K562 (cell line): ENCODE results near the gene RGS9. TPM values are rescaled to one million over a fixed set of nuclear protein-coding genes. Genes with fewer than 3 reads are reported as not detected.

Experiments used
- ARID2 ChIP-seq: fragments of 450-650 bp; IDR thresholded peaks from 2 replicates; pipeline ENCODE4 v1.6.1; 2017; ENCODE audit warnings: antibody characterized with exemption, mild to moderate bottlenecking
- CTCF ChIP-seq, 3 experiments: IDR thresholded peaks in 2 of 3; conservative IDR thresholded peaks in 1 of 3; 2 replicates each; pipeline ENCODE4 v1.5.1; 2011 to 2012; ENCODE audit warnings: low read length in 3 of 3, mild to moderate bottlenecking in 3 of 3, control low read depth in 2 of 3, improper control_type of control experiment in 1 of 3, inconsistent platforms in 1 of 3, low read depth in 1 of 3, mixed read lengths in 1 of 3, moderate library complexity in 1 of 3; ENCODE audit not compliant: insufficient read depth in 2 of 3
- FOXA1 ChIP-seq: fragments of 450-650 bp; IDR thresholded peaks from 2 replicates; pipeline ENCODE4 v1.6.1; 2016; ENCODE audit warnings: mild to moderate bottlenecking, borderline replicate concordance
- HOMEZ ChIP-seq: fragments of 250-450 bp; sonication (Bioruptor Pico); IDR thresholded peaks from 2 replicates; pipeline ENCODE4 v1.4.0; 2020; ENCODE audit warnings: mild to moderate bottlenecking, moderate library complexity
- KLF16 ChIP-seq: IDR thresholded peaks from 2 replicates; pipeline ENCODE4 v1.6.1; 2016; ENCODE audit warnings: antibody characterized with exemption
- MITF ChIP-seq: IDR thresholded peaks from 2 replicates; pipeline ENCODE4 v1.6.1; 2014; ENCODE audit warnings: antibody characterized with exemption
- NCOA2 ChIP-seq, 2 experiments: fragments of 450-650 bp; IDR thresholded peaks; 2 replicates each; pipeline ENCODE4 v1.6.1; 2018; ENCODE audit warnings: mild to moderate bottlenecking in 2 of 2, moderate library complexity in 1 of 2; ENCODE audit not compliant: partially characterized antibody in 2 of 2
- NCOA6 ChIP-seq: fragments of 450-650 bp; IDR thresholded peaks from 2 replicates; pipeline ENCODE4 v1.6.1; 2017; ENCODE audit warnings: mild to moderate bottlenecking
- NEUROD1 ChIP-seq: fragments of 150-350 bp; IDR thresholded peaks from 2 replicates; pipeline ENCODE4 v1.6.1; 2014; ENCODE audit warnings: borderline replicate concordance, low read length, low read depth; ENCODE audit not compliant: partially characterized antibody
- SIX5 ChIP-seq, 2 experiments: IDR thresholded peaks; 2 replicates each; pipeline ENCODE4 v1.6.1; 2011; ENCODE audit warnings: low read length in 2 of 2, borderline replicate concordance in 1 of 2, low read depth in 1 of 2, mild to moderate bottlenecking in 1 of 2, moderate library complexity in 1 of 2; ENCODE audit not compliant: insufficient read depth in 1 of 2
- SMC3 ChIP-seq: conservative IDR thresholded peaks from 2 replicates; pipeline ENCODE4 v1.6.1; 2011; ENCODE audit warnings: low read depth, low read length, improper control_type of control experiment; ENCODE audit not compliant: insufficient read depth
- STAT5A ChIP-seq: IDR thresholded peaks from 2 replicates; pipeline ENCODE4 v1.6.1; 2012; ENCODE audit warnings: low read length, inconsistent platforms, borderline replicate concordance
- TCF15 ChIP-seq: fragments of 250-450 bp; sonication (Bioruptor Pico); IDR thresholded peaks from 2 replicates; pipeline ENCODE4 v1.8.0; 2022; ENCODE audit warnings: moderate library complexity, mild to moderate bottlenecking, inconsistent platforms
- XRCC3 ChIP-seq: fragments of 450-650 bp; IDR thresholded peaks from 2 replicates; pipeline ENCODE4 v1.6.1; 2017; ENCODE audit warnings: mild to moderate bottlenecking, moderate library complexity
- polyA plus RNA-seq, 8 experiments: library from polyadenylated mRNA; depleted of rRNA in 4 of 8; stranded (reverse) in 5 of 8; unstranded in 3 of 8; fragments of >200 nt; fragmentation: Nextera tagmentation in 2 of 8; fragmentation: Illumina TruSeq in 1 of 8; extraction: Ambion mirVana in 2 of 8; extraction: Trizol in 1 of 8; gene quantifications; 2 replicates each; pipeline versions ENCODE4 v1.2.1 to v1.2.3, GENCODE V29; 2011 to 2014; ENCODE audit warnings: inconsistent platforms in 1 of 8, missing spikeins in 1 of 8
- total RNA-seq, 7 experiments: library from RNA; depleted of rRNA in 6 of 7; stranded (reverse); fragments of >200 nt in 6 of 7; fragmentation: Illumina TruSeq in 2 of 7; extraction: Trizol in 2 of 7; gene quantifications; 2 replicates each; pipeline versions ENCODE4 v1.2.1 to v1.2.3, GENCODE V29; 2011 to 2021; ENCODE audit warnings: low replicate concordance in 1 of 7
- TF ChIP-seq, protein P1 (sequence below): fragments of 450-650 bp; IDR thresholded peaks from 2 replicates; pipeline ENCODE4 v1.6.1; 2016; ENCODE audit warnings: mild to moderate bottlenecking
- TF ChIP-seq, protein P2 (sequence below): fragments of 200-400 bp; formaldehyde crosslinking; IDR thresholded peaks from 2 replicates; pipeline ENCODE4 v1.6.1; 2017; ENCODE audit warnings: mild to moderate bottlenecking, low read depth, low read length, moderate library complexity

Gene RGS9
- total and polyA plus RNA-seq, 9 of the 15 experiments (the other 6 are each of a cell fraction or from before 2014, with no cell fraction given) = 0.18 to 1.4 (median 0.55) TPM

DNA sequence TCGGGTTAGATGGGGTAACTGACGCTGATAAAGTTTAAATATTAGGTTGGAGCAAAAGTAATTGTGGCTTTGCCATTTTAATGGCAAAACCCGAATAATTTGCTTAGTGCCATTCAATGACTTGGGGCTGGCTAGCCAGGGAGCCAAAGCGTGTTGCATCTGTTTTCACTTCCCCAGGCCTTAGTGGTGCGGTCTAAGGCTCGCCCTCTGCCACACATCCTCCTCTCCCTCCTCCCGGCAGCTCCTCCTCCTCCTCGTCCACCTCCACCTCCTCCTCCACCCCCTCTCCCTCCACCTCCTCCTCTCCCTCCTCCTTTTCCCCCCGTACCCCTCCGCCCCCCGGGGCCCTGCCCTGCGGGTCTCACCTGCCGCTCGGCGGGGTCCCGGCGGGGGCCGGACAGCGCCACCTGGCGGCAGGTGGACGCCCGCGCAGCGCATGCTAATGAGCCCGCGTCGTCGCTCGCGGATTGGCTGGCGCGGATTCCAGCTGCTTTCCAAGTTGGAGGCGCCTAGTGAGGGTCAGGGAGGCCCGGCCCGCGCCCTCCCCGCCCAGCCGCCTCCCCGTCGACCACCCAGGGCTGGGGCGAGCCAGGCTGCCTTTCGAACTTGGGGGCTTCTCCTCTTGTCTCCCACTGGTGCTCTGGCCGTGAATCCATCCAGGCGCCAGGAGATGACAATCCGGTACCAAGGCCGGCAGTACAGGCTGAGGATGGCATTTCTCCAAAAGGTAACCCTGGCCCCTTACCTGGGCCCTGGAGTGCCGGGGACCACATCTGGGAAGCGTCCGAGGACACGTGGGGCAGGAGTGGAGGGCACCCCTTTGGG, 36.6 kb upstream of the RGS9 start (continued):
- TF ChIP-seq CTCF (IDR thresholded peaks at IDR 0.05 in 2 of 3, conservative IDR thresholded peaks at IDR 0.05 in 1 of 3; ENCODE audit: insufficient read depth in 2 of 3, low read depth in 1 of 3, low read length in 3 of 3) (peak; percentile 80 to 87 (median 86)), ARID2 (peak; percentile 95), TCF15 (CRISPR knock-in tag) (no peak), NEUROD1 (no peak), XRCC3 (no peak), SMC3 (peak; percentile 56), NCOA6 (no peak), NCOA2 (IDR thresholded peaks at IDR 0.05; ENCODE audit: partially characterized antibody in 2 of 2) (no peak), HOMEZ (CRISPR knock-in tag) (no peak), MITF (no peak), SIX5 (IDR thresholded peaks at IDR 0.05; ENCODE audit: borderline replicate concordance in 1 of 2, insufficient read depth in 1 of 2, low read depth in 1 of 2, low read length in 2 of 2) (no peak), STAT5A (no peak), KLF16 (no peak), FOXA1 (no peak)
- TF ChIP-seq, protein P1, sequence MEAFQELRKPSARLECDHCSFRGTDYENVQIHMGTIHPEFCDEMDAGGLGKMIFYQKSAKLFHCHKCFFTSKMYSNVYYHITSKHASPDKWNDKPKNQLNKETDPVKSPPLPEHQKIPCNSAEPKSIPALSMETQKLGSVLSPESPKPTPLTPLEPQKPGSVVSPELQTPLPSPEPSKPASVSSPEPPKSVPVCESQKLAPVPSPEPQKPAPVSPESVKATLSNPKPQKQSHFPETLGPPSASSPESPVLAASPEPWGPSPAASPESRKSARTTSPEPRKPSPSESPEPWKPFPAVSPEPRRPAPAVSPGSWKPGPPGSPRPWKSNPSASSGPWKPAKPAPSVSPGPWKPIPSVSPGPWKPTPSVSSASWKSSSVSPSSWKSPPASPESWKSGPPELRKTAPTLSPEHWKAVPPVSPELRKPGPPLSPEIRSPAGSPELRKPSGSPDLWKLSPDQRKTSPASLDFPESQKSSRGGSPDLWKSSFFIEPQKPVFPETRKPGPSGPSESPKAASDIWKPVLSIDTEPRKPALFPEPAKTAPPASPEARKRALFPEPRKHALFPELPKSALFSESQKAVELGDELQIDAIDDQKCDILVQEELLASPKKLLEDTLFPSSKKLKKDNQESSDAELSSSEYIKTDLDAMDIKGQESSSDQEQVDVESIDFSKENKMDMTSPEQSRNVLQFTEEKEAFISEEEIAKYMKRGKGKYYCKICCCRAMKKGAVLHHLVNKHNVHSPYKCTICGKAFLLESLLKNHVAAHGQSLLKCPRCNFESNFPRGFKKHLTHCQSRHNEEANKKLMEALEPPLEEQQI = 0 out of 2 replicates have a peak, but pooled peaks have one; percentile 34
- TF ChIP-seq, protein P2, sequence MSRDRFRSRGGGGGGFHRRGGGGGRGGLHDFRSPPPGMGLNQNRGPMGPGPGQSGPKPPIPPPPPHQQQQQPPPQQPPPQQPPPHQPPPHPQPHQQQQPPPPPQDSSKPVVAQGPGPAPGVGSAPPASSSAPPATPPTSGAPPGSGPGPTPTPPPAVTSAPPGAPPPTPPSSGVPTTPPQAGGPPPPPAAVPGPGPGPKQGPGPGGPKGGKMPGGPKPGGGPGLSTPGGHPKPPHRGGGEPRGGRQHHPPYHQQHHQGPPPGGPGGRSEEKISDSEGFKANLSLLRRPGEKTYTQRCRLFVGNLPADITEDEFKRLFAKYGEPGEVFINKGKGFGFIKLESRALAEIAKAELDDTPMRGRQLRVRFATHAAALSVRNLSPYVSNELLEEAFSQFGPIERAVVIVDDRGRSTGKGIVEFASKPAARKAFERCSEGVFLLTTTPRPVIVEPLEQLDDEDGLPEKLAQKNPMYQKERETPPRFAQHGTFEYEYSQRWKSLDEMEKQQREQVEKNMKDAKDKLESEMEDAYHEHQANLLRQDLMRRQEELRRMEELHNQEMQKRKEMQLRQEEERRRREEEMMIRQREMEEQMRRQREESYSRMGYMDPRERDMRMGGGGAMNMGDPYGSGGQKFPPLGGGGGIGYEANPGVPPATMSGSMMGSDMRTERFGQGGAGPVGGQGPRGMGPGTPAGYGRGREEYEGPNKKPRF = no peak
